SU-DHL-6 (cell line): ENCODE data around the gene KLHL1.

ENCODE experiments used
- H2AFZ ChIP-seq: fragments of 200-600 bp; sonication (generic); 2 replicates; pipeline ENCODE4 v1.6.1; 2014; ENCODE audit warnings: low read depth, mild to moderate bottlenecking, moderate library complexity, mixed read lengths, antibody characterized with exemption, low read length; ENCODE audit not compliant: severe bottlenecking
- H3F3A ChIP-seq: fragments of 200-600 bp; shearing (Covaris generic); 2 replicates; pipeline ENCODE4 v1.6.0; 2016; ENCODE audit warnings: antibody characterized with exemption, mild to moderate bottlenecking; ENCODE audit not compliant: insufficient read depth
- H3K27ac ChIP-seq: fragments of 200-600 bp; sonication (generic); 2 replicates; pipeline ENCODE4 v1.5.1; 2016; ENCODE audit warnings: low read depth, mild to moderate bottlenecking, low read length, moderate library complexity, mixed read lengths
- H3K27me3 ChIP-seq: fragments of 200-600 bp; sonication (generic), shearing (Covaris generic); 2 replicates; pipeline ENCODE4 v1.6.0; 2014; ENCODE audit warnings: mild to moderate bottlenecking, low read length
- H3K36me3 ChIP-seq: fragments of 200-600 bp; sonication (generic); 2 replicates; pipeline ENCODE4 v1.6.1; 2014; ENCODE audit warnings: mild to moderate bottlenecking, low read length, mixed read lengths
- H3K4me2 ChIP-seq: fragments of 300-600, 200-600 bp; shearing (Covaris generic), sonication (generic); 2 replicates; pipeline ENCODE4 v1.6.0; 2014; ENCODE audit warnings: low read length, low read depth, mild to moderate bottlenecking; ENCODE audit not compliant: poor library complexity, severe bottlenecking
- H3K4me3 ChIP-seq: fragments of 200-600 bp; sonication (generic); 2 replicates; pipeline ENCODE4 v1.5.1; 2014; ENCODE audit warnings: antibody characterized with exemption, low read length, mild to moderate bottlenecking, mixed read lengths; ENCODE audit not compliant: insufficient read depth, poor library complexity, severe bottlenecking
- H3K79me2 ChIP-seq: fragments of 200-600 bp; sonication (generic); 2 replicates; pipeline ENCODE4 v1.6.1; 2014; ENCODE audit warnings: mild to moderate bottlenecking, low read length, moderate library complexity; ENCODE audit not compliant: insufficient read depth
- H3K9ac ChIP-seq: fragments of 200-600 bp; sonication (generic); 2 replicates; pipeline ENCODE4 v1.7.0; 2014; ENCODE audit warnings: mild to moderate bottlenecking, low read length
- H3K9me2 ChIP-seq: fragments of 200-600 bp; sonication (generic); replicated peaks from 2 replicates; pipeline ENCODE4 v1.6.1; 2014; ENCODE audit warnings: low read length; ENCODE audit not compliant: insufficient read depth
- H3K9me3 ChIP-seq: fragments of 200-600 bp; sonication (generic); 2 replicates; pipeline ENCODE4 v1.6.1; 2014; ENCODE audit warnings: low read length, mixed read lengths; ENCODE audit not compliant: insufficient read depth
- H4K20me1 ChIP-seq: fragments of 200-600 bp; sonication (generic); 2 replicates; pipeline ENCODE4 v1.6.1; 2014; ENCODE audit warnings: low read depth, mild to moderate bottlenecking, antibody characterized with exemption, low read length, moderate library complexity, mixed read lengths
- CTCF ChIP-seq: fragments of 200-600 bp; sonication (generic); IDR thresholded peaks from one replicate; pipeline ENCODE4 v1.5.1; 2017; ENCODE audit warnings: antibody characterized with exemption, mild to moderate bottlenecking, low read length, moderate library complexity; ENCODE audit not compliant: insufficient read depth, poor library complexity, severe bottlenecking
- EZH2phosphoT487 ChIP-seq: fragments of 200-600 bp; sonication (generic), shearing (Covaris generic); conservative IDR thresholded peaks from 2 replicates; pipeline ENCODE4 v1.6.1; 2018; ENCODE audit warnings: mild to moderate bottlenecking, antibody characterized with exemption, low read length, moderate library complexity, mixed read lengths

Gene KLHL1

GRCh38 chr13:70098669-70099068 is 9.6 kb downstream of the KLHL1 start:
- Histone ChIP-seq H3K27me3 (no peaks in the 10 kb centered on the region), H3K9me2 (no peaks in the 10 kb centered on the region), H3K27ac (no peak overlapping the region), H3K9ac (no peak overlapping the region), H3K36me3 (no peaks in the 10 kb centered on the region), H3K79me2 (no peaks in the 10 kb centered on the region), H4K20me1 (no peaks in the 10 kb centered on the region), H3K9me3 (no peaks in the 10 kb centered on the region), H3K4me2 (no peak overlapping the region), H3F3A (no peaks in the 10 kb centered on the region), H3K4me3 (no peak overlapping the region), H2AFZ (peak overlapping the region; percentile 74)
- no peak for TF ChIP-seq EZH2phosphoT487
- peak; percentile 38 for TF ChIP-seq CTCF

GRCh38 chr13:70090036-70090723 is 18.1 kb downstream of the KLHL1 start:
- Histone ChIP-seq H3K9me3 (no peaks in the 10 kb centered on the region), H3K27me3 (no peaks in the 10 kb centered on the region), H3F3A (no peaks in the 10 kb centered on the region), H3K36me3 (no peaks in the 10 kb centered on the region), H4K20me1 (no peaks in the 10 kb centered on the region), H3K9ac (no peak overlapping the region), H2AFZ (no peak overlapping the region), H3K9me2 (no peaks in the 10 kb centered on the region), H3K4me2 (no peak overlapping the region), H3K4me3 (no peak overlapping the region), H3K79me2 (no peaks in the 10 kb centered on the region), H3K27ac (no peak overlapping the region)
- TF ChIP-seq CTCF (no peak), EZH2phosphoT487 (no peak)

GRCh38 chr13:70088926-70089325 is 19.3 kb downstream of the KLHL1 start:
- Histone ChIP-seq H4K20me1 (no peaks in the 10 kb centered on the region), H3K4me2 (no peak overlapping the region), H3K27ac (no peak overlapping the region), H3K79me2 (no peaks in the 10 kb centered on the region), H2AFZ (no peak overlapping the region), H3K4me3 (no peak overlapping the region), H3K27me3 (no peaks in the 10 kb centered on the region), H3F3A (no peaks in the 10 kb centered on the region), H3K9me3 (no peaks in the 10 kb centered on the region), H3K9ac (no peak overlapping the region), H3K36me3 (no peaks in the 10 kb centered on the region), H3K9me2 (no peaks in the 10 kb centered on the region)
- no peak for TF ChIP-seq CTCF
- TF ChIP-seq EZH2phosphoT487: no peak
